Left lobe of liver (tissue), 1 donor: Measurements from ENCODE around the gene OR10H4. TPM values are rescaled to one million over a fixed set of nuclear protein-coding genes. Genes with fewer than 3 reads are reported as not detected.

Source experiments
- total RNA-seq: library from RNA; stranded (reverse); gene quantifications from one replicate; pipeline ENCODE4 v1.2.1, GENCODE V29; 2021
- donor health status: DM: no; HTN: yes; CAD: no.

The OR10H4 gene
- total RNA-seq, 1 donor from 2014 or later: not detected

Other genes starting within 250 kb of the OR10H4 start
- gene OR10H2, start 221.0 kb upstream of the OR10H4 start, total RNA-seq: not detected
- not detected for gene OR10H3, start 211.0 kb upstream of the OR10H4 start, total RNA-seq
- gene OR10H5, start 161.3 kb upstream of the OR10H4 start, total RNA-seq: not detected
- gene OR10H1, start 133.3 kb upstream of the OR10H4 start, total RNA-seq: not detected
- gene CYP4F2, start 50.9 kb upstream of the OR10H4 start, total RNA-seq: 228 TPM
- 97.0 TPM for gene CYP4F11, start 14.5 kb upstream of the OR10H4 start, total RNA-seq
- gene TPM4, start 127.5 kb downstream of the OR10H4 start, total RNA-seq: 21.0 TPM
- 56.5 TPM for gene RAB8A, start 162.9 kb downstream of the OR10H4 start, total RNA-seq
- 0.86 TPM for gene HSH2D, start 194.7 kb downstream of the OR10H4 start, total RNA-seq
- not detected for gene CIB3, start 224.5 kb downstream of the OR10H4 start, total RNA-seq
- 32.9 TPM for gene FAM32A, start 236.4 kb downstream of the OR10H4 start, total RNA-seq
- gene AP1M1, start 248.9 kb downstream of the OR10H4 start, total RNA-seq: 76.5 TPM